HL-60 (cell line): ENCODE measurements around the gene CPLX1.

Source experiments
- CTCF ChIP-seq: IDR thresholded peaks from one replicate; pipeline ENCODE4 v1.5.1; 2011; ENCODE audit warnings: low read length, control low read depth, inconsistent platforms; ENCODE audit not compliant: insufficient read depth
- GABPA ChIP-seq: IDR thresholded peaks from 2 replicates; pipeline ENCODE4 v1.6.1; 2012; ENCODE audit warnings: low read depth

- TF ChIP-seq GABPA (no peak), CTCF (no peak)
Measured at GRCh38 chr4:827209-828081, 1.5 kb upstream of the CPLX1 start.
